UCSD-AML1 (cell line): ENCODE data around the gene CDK5.

Experiments used
- DNase-seq: peaks from one replicate; lab custom pipeline; 2025; ENCODE audit not compliant: unreplicated experiment; lab: John Stamatoyannopoulos, UW

The CDK5 gene

DNA sequence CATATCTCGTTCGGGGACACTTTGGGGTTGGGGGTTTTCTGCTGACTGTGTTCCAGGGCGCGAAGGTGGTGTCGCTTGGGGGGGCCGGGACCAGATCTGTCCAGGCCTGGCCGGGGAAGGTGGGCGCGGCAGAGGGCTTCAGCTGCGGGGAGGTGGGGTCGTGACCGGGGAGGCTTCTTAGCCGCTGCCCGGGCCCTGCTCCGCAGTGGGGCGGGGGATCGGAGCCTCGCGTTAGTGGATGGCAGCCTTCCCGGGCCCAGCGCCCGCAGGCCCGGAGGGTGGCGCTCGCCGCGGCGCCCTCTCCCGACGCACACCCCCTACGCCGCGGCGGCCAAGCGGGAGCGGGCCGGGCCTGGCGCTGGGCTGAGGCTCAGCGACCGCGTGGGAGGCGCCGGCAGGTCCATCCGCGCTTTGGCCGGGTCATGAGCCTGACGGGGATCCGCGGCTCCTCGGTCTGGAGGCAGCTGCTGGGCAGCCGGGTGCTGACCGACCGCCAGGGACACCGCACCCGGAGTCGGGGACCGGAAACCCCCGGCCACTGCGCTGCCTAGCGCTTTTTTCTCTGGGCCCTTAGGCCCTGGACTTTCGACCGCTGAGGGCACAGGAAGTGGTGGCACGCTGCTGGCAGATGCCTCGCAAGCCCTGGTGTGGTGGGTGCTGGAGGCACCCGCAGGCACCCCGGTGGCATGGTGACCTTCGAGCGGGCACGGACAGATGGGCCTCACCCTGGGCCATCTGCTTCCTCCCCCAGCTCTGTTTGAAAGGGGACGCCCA lies 29.7 kb upstream of the CDK5 start:
- peak; percentile 48 for DNase-seq

DNA sequence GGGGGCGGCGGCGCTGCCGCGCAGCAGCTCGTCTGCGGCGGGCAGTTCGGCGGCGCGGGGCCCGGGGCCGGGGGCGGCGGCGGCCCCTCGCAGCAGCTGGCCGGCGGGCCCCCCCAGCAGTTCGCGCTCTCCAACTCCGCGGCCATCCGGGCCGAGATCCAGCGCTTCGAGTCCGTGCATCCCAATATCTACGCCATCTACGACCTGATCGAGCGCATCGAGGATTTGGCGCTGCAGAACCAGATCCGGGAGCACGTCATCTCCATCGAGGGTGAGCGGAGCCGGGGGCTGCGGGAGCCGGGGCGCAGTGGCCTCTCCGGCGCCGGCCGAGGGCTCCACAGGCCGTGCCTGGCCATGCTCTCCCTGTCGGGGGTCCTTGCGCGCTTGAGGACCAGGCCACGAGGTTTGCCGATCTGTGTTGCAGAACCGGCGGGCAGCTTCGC lies 29.1 kb upstream of the CDK5 start:
- DNase-seq = no peak

DNA sequence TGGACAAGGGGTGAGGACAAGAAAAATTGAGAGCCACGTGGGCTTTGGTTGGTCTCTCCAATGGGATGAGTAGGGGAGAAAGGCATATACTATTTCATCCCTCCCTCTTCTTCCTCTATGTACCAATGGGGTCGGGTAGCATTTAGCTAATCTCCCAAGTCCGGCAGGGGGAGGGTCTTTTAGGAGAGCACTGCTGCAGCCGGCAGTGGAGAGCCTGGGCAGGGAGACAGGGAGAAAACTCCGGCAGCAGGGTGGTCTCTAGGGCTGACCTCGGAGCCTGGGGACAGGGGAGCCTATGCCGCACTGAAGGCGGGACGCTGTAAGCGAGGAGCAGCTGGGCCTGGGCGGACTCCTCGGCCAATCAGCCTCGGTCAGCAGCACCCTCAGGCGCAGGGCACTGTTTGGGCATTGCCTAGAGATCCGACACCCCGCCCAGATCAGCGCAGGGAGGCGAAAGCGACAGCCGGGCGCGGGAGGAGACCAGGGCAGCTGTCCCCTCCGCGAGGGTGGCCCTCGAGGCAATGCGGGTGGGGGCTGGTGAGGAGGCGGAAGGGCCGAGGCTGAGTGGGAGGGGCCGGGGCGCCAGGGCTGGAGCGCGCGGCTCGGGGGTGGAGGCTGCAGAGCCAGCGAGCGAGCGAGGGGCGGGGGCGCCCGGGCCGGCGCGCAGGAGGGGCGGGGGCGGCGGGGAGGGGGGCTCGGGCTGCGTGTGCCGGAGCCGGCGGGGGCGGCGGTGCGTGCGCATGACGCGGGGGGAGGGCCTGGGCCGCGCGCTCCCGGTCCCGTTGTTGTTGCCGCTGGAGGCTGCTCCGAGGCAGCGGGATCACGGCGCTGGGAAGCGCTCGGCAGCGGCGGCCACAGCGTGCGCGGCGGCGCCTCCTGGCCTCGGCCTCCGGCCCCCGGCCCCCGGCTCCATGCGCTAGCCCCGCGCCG lies 28.3 kb upstream of the CDK5 start, which contains the start of gene AGAP3:
AGAP3 (plus strand) TSS at position 785 of the 930 bp plus-strand sequence. CDS start 267 bp downstream, outside the sequence.
- peak; percentile 71 for DNase-seq

DNA sequence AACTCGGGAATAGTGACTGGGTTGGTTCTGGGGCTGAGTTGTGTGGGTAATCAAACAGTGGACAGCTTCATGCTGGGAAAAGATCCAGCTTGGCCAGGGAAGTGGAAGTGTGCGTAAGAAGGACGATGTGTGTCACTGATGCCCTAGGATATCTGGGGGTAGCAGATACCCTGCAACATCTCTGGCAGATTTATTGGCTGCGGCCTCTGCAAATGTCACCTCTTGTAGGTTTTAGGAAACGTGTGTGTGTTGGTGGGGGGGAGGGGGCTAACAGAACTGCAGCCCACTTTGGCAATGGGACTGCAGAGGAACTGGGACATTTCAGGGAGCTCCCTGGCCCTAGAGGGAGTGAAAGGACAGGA lies 27.6 kb upstream of the CDK5 start:
- no peak for DNase-seq

DNA sequence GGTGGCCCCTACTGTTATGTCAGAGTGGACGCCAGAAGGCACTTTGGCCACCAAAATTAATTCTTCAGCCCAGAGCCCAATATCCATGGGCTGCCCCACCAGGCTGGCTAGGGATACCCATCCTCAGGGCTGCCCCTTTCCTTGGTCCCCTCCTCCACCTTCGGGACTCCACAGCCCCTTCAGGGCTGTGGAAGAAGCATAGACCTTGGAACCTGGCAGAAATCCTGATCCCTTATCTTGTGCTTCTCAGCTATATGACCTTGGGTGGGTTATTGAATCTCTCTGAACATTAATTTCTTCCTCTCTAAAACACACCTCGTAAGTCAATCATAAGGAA lies 26.1 kb upstream of the CDK5 start:
- DNase-seq = no peak

DNA sequence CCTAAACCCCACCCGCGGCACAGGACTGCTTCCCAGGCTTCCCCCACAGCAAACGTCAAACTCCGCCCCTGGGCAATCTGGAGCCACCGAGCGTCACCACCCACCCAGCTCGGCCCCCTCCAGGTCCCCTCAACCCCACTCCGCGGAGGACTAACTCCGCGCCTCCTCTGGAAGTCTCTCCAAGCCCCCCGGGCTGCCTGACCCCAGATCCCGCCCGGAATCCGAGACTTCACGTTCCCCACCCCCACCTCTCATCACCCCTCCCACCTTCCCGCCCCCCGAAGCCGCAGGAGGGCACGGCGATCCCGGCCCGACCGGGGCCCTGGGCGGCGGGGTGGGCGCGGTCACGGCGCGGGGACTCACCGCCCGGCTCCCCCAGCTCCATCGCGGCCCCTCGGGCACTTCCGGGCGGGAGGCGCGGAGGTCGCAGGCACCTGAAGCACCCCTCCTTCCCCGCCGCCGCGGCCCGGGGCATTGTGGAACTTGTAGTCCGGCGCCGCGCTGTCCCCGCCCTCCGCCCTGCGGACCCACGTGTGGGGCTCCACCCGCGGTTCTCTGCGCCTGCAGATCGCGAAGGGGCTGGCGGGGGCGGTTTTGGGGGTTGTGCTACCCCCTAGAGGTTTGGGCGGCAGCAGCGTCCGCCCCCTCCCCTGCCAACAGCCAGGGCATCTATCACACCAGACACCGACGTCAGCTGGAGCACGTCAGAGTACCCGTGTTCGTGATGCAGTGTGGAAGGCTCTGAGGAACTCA lies 25.6 kb upstream of the CDK5 start, which contains the start of gene TMUB1:
TMUB1 (minus strand) TSS at position 423 of the 753 bp plus-strand sequence. CDS start 930 bp downstream, outside the sequence.
- peak; percentile 65 for DNase-seq

DNA sequence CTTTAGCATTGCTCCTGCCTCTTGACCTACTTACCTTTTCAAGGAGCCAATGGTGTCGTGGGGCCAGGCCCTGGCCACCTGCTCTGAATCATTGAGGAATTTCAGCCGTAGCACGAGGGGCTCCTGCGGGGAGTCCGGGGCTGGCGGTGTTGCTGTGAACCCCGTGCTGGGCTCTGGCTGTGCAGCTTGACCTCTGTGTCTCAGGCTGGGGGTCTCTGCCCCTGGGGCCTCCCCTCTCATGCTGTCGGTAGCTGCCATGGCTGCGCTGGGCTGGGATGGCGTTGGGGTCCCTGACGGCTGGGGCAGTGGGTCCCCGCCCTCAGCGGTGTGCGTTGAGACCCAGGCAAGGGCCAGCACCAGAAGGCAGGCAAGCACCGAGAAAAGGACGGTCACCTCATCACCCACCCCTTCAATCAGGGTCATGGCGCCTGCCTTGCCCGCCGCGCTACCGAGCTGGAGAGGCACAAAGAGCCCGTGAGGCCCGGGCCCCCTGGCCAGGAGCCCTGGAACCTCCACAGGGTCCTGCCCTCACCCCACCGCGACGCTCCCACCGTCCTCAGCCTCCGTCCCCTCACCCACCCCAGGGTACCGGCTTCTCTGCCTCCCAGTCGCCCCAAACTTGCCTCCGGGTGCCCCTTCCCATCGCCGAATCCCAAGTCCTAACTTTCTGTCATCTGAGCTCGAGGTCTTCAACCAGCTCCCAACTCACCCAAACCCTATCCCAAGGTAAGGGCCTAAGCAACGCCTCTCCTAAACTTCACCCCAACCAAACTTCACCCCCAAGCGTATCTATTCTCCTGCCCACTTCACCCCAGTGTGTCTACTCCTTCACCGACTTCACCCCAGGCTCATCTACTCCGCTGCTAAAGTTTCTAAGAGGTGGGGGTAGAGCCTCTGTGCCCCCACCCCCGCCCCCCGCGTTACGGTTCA lies 24.7 kb upstream of the CDK5 start:
- DNase-seq = no peak

DNA sequence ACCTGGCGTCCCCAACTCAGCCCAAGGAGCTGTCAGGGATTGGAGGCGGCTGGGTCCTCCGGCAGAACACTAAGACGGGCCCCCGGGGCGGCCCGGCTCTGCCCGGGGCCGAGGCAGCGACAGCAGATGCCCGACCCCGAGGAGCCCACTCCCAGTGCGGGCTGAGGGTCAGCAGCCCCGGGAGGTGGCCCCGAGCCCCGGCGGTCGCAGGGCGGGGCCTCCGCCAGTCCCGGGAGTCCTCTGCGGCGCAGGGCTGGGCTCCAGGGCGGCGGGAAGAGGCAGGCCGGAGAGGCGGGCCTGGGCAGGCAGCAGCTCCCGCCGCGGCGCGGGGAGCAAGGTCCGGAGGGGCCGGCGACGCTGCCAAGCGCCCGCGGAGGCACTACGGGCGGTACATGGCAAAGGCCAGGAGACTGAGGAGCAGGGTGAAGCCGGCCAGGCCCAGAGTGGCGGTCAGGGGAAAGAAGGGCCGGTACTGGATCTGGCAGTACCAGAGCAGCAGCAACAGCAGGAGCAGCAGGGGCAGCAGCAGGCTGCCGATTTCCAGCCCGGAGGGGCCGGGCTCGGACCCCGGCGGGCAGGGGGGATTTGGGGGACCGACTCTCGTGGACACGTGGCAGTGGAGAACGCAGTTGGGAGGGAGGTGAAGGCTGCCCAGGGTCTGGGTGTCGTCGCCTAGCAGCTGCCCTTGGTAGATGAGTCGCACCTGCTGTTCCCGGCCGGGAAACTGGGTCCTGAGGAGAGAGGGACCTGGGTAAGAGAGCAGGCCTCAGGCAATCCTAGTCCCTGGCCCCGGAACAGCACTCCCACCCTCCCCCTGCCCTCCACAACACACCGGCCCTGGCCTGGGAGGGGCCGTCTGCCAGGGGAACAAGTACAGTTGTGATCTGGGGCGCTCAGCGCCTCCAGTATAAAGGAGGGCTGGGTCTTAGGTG lies 23.7 kb upstream of the CDK5 start:
- DNase-seq = no peak

DNA sequence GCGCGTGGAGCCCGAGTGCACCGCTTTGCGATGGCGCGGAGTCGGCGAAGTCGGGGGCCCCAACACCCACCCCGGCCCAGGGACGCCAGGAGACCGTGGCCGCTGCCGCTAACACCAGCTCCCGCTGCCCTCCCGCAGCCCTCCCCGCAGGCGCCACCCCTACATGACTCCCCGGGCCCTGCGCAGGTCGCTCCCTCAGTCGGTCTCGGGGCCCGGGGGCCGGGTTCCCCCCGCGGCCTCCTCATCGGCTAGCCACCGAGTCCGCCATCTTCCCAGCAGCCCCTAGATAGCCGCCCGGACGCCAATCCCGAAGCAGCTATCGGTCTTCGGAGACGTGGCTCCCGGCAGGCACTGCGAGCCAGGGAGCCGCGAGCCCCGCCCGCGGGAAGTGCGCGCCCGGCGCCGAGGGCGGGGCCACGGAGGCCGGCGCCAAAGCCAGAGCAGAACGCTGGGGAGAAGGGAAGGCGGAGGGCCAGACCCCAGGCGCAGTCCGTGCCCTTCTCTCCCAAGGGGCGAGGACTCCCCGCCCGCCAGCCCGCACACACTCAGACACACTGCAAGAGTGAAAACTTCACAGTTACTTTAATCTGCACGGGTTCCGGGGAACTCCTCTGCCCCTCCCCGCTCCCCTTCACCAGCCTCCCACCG lies 22.9 kb upstream of the CDK5 start, which contains the start of gene FASTK:
FASTK (minus strand) TSS at position 288 of the 648 bp plus-strand sequence; CDS start at position 245, 43 bp downstream.
- peak; percentile 80 for DNase-seq

DNA sequence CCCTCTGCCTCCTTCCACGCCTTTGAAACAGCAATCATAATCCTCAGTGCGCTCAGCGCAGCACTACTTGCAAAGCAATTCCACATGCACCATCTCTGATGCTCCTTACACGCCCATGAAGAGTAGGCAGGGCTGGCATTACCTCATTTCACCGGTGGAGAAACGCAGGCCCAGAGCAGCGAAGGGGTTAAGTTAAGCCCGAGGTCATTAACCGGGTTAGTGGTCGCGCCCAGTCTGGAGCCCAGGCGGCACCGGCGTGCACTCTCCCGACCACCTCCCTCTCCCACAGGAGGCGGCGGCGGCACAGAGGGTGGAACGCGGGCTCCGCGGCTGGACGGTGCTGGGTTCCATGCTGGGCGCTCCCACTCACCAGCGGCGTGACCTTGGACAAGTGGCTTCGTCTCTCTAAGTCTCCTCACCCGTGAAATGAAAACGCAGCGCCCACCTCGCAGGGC lies 22.4 kb upstream of the CDK5 start:
- DNase-seq = peak; percentile 23

DNA sequence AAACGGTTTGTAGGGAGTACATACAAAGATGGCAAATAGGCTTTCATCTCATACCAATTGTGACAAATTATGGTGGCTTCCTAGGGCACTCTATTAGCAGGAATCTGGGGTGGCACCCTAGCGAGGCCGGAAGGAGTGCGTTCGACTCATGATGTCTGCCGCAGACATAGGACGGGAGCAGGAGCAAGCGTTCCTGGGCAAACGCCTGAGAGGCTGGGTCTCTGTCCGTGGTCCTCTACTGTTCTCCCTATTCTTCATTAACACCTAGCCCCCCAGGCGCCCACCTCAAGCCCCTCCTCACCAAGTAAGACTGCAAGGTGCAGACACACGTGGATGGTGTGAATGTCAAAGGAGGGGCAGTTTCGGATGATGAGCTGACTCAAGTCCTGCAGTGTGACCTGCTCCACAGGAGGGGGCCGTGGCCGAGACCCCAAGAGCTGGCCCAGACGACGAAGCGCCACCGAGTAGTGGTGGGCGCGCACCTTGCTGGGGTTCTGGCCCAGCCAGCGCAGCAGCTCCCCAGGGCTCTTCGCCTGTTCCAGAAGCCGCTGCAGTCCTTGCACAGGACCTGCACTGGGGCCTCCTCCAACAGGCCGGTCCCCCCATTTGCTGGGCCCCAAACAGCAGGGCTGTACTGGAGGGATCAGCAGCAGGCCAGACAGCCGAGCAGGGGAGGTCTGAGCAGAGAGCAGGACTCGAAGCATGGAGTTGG lies 21.7 kb upstream of the CDK5 start:
- DNase-seq = no peak

DNA sequence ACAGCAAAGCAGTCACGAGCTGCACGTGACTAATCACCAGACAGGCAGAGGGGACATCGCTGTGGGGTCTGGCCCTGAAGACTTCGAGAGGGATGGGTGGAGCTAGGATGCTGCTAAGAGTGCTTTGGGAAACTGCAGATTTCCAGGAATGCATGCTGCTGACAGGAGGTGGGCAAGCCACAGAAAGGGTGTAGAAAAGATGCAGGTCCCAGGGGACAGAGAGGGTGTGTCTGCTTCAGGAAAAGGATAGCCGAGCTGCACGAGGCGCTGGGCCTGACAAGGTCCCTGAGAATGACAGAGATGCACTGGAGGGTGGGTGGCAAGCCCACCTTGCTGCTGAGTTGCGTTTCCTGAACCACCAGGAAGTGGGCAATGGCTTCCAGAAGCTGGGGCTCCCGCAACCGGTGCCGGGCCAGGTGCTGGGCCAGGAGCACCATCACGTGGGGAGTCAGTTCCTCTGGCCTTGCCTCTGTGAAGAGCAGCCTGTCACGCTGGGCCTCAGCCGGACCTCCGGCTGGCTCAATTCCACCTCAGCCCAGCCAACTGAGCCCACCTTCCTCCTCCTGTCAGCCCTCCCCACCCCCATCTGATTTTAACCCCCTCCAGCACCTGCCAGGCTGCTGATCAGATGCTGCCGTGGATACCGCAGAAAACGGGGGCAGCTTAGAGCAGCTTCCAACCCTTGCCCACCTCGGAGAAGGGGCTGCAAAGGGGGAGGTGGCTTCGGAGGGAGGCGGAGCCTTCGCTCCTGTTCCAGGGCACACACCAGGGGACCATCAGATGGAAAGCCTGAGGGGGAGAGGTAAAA lies 20.7 kb upstream of the CDK5 start:
- no peak for DNase-seq

DNA sequence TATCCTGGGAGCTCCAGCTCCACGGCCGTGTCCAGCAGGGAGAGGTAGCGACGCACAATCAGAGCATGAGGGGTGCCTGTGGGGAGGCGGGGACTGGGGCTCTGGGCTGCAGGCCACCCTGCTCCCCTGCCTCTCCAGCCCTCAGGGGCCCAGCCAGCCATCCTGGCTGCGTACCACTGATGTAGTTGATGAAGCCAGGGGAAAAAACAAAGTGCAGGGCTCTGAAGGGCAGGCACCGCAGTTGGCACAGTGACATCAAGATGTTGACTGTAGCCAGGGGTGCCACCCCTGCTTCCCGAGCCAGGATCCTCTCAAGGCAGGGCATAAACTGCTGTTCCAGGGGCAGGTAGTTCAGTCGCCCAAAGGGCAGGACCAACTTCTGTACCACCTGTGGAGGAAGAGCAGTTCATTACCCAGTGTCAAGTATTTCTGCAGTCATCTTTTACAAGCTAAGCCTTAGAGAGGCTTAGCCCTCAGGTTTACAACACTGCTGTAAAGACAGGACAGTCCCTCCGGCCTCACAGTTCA lies 20.1 kb upstream of the CDK5 start:
- no peak for DNase-seq

DNA sequence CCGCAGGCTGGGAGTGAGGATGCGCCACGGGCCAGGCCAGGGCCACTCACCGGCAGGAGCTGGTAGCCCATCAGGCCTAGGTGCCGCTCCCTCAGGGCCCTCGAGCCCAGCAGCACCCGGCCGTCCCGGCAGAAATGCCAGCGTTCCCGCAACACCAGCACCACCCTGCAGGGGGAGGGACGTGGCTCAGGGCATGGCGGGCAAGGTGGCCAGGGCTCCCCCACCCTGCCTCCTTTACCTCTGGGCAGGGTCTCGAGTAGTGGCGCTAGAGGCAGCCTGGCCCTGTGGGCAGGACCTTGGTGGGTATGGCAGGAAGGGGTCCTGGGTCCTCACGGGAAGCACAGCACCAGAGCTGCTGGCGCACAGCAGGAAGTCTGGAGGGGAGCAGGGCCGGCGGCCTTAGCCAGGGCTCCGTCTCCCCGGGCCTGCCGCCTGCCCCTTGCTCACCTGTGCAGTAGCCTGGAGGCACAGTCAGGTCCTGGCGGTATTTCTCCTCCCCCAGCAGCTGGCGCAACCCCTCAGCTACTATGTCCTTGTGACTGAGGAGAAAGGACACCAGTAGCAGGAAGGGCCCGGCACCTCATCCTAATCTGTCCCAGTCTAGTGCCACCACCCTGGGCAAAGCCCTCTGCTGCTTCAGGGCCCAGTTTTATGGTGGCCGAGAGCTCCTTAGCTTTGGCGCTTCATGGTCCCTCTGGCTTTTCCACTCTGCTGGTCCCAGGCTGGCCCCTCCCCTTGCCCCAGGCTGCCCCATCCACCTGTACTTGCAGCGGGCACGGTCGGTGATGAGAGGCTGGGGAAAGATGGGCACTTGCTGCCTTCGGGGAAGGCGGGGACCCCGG lies 19.4 kb upstream of the CDK5 start:
- peak; percentile 10 for DNase-seq

DNA sequence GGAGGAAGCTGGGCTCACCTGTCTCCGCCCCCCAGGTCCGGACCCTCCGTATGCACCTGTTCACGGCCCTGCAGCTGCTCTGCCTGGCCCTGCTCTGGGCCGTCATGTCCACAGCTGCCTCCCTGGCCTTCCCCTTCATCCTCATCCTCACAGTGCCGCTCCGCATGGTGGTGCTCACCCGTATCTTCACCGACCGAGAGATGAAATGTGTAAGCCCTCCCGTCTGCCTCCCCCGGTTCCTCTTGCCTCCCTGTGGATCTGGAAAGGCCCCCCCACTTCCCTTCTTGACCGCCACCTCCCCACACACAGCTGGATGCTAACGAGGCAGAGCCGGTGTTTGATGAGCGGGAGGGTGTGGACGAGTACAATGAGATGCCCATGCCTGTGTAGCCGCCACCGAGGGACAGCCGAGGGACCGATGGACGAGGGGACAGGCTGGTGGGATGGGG lies 18.3 kb upstream of the CDK5 start:
- no peak for DNase-seq

DNA sequence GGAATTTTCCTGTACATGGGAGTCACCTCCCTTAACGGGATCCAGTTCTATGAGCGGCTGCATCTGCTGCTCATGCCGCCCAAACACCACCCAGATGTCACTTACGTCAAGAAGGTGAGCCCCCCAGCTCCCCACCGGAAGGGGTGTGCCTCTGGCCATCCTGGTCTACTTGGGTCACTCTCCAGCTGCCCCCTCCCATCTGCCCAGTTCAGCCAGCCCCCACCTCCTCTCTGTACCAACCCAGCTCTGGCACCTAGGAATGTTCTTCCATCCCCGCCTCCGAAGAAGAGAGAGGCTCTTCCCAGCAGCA lies 17.9 kb upstream of the CDK5 start:
- DNase-seq = no peak
